Measurements from ENCODE around the gene NOS1AP.

- no peak for TF ChIP-seq CTCF (IDR thresholded peaks at IDR 0.05)
- no peak for TF ChIP-seq FOSL2 (IDR thresholded peaks at IDR 0.05; ENCODE audit: borderline replicate concordance, low read depth)
- no peak for TF ChIP-seq RFX5 (IDR thresholded peaks at IDR 0.05; ENCODE audit: low read length)
- TF ChIP-seq, protein P1, sequence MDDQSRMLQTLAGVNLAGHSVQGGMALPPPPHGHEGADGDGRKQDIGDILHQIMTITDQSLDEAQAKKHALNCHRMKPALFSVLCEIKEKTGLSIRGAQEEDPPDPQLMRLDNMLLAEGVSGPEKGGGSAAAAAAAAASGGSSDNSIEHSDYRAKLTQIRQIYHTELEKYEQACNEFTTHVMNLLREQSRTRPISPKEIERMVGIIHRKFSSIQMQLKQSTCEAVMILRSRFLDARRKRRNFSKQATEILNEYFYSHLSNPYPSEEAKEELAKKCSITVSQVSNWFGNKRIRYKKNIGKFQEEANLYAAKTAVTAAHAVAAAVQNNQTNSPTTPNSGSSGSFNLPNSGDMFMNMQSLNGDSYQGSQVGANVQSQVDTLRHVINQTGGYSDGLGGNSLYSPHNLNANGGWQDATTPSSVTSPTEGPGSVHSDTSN (IDR thresholded peaks at IDR 0.05): no peak
Measured at GRCh38 chr1:162193221-162193620, 123.7 kb downstream of the NOS1AP start.

Data from SK-N-SH (cell line).